Left ventricle myocardium inferior (tissue), 1 donor: Measurements from ENCODE around the gene DDX1. TPM values are rescaled to one million over a fixed set of nuclear protein-coding genes. Genes with fewer than 3 reads are reported as not detected.

Source experiments
- DNase-seq: peaks from one replicate; pipeline ENCODE4 v3.0.0-alpha.2; 2020
- H3K27ac ChIP-seq: fragments of 200-600 bp; replicated peaks from 2 replicates; pipeline ENCODE4 v1.8.0; 2021
- H3K27me3 ChIP-seq: fragments of 200-600 bp; 2 replicates; pipeline ENCODE4 v1.8.0; 2021; ENCODE audit warnings: low read depth
- H3K36me3 ChIP-seq: fragments of 200-600 bp; 2 replicates; pipeline ENCODE4 v1.8.0; 2021
- H3K4me1 ChIP-seq: fragments of 200-600 bp; 2 replicates; pipeline ENCODE4 v1.8.0; 2021
- H3K4me3 ChIP-seq: fragments of 200-600 bp; 2 replicates; pipeline ENCODE4 v1.8.0; 2021; ENCODE audit warnings: mild to moderate bottlenecking, moderate library complexity
- H3K9me3 ChIP-seq: fragments of 200-600 bp; replicated peaks from 2 replicates; pipeline ENCODE4 v1.8.0; 2021
- CTCF ChIP-seq: fragments of 200-600 bp; IDR thresholded peaks from 2 replicates; pipeline ENCODE4 v1.8.0; 2021; ENCODE audit warnings: antibody characterized with exemption, mild to moderate bottlenecking, borderline replicate concordance
- intact Hi-C: fragments of 100-400 bp; cut with micrococcal nuclease; formaldehyde crosslinking; loops from one replicate; pipeline ENCODE4 v1.11.0; 2022
- total RNA-seq: library from RNA; stranded (reverse); fragmentation: NEBNext Ultra II Directional; extraction: Animal tissue kit (Norgen Biotek cat#: 25700); gene quantifications from one replicate; pipeline ENCODE4 v1.2.1, GENCODE V29; 2021
- donor health status: DM: no; HTN: yes; CAD: no; lungs with severe emphysema.

The DDX1 gene
- total RNA-seq, 1 donor from 2014 or later = 156 TPM

DNA sequence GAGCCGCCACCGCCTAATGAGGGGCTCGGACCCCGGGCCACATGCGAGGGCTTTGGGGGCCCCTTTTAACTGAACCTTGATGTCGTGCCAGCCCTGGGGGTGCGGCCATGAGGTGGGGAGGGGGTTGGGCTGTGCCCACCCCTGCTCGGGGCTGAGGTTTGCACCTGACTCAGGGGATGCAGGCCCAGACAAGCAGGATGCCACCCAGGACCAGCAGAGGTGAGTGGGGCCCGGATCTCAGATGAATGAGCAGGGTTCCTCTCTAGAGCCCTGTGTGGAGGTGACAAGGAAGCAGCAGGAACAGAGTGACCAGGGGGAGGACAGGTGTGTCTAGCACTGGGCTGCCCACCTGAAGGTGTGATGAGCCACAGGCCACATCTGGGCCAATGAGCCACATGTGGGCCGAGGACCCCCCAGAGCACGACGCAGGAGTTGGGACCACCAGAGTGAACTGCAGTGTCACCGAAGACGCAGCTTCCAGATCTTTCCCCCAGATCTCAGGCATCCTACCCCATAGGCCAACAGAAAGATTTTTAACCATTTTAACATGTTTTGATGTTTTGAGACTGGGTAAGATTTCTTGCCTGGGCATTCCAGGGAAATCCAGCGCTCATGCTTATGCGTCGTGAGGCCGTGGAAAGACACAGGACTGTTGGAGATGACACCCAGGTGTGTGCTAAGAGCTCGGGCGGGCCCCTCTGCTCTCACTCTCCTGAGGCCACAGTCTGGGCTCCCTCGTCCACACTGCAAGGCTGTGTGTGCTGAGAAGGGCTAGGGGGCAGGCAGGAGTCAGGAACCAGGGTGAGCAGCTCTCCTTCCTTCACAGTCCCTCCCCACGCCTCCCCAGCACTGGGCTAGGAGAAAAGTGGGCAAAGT, 73.6 kb downstream of the DDX1 start:
- no peak for TF ChIP-seq CTCF

GRCh38 chr2:15665943-15666460, 74.3 kb downstream of the DDX1 start:
- Histone ChIP-seq H3K9me3 (no peaks in the 10 kb centered on the region), H3K4me3 (no peak overlapping the region), H3K36me3 (no peaks in the 10 kb centered on the region), H3K27me3 (no peaks in the 10 kb centered on the region), H3K4me1 (peaks cover 11% of the 10 kb centered on the region), H3K27ac (no peak overlapping the region)
- no peak for TF ChIP-seq CTCF
- intact Hi-C loops = no loop called here
- no peak for DNase-seq

More for the DNA sequence above, 73.6 kb downstream of the DDX1 start:
- intact Hi-C loops = no loop called here
- no peaks in the 10 kb centered on the region for H3K9me3 ChIP-seq
- DNase-seq = no peak
- H3K4me3 ChIP-seq = no peak overlapping the region
- H3K27me3 ChIP-seq = no peaks in the 10 kb centered on the region
- H3K36me3 ChIP-seq = no peaks in the 10 kb centered on the region
- H3K27ac ChIP-seq = no peak overlapping the region
- H3K4me1 ChIP-seq = peaks cover 11% of the 10 kb centered on the region

GRCh38 chr2:15666861-15667808, 75.5 kb downstream of the DDX1 start:
- Histone ChIP-seq H3K27ac (no peak overlapping the region), H3K4me3 (no peak overlapping the region)
- intact Hi-C loops = no loop called here

DNA sequence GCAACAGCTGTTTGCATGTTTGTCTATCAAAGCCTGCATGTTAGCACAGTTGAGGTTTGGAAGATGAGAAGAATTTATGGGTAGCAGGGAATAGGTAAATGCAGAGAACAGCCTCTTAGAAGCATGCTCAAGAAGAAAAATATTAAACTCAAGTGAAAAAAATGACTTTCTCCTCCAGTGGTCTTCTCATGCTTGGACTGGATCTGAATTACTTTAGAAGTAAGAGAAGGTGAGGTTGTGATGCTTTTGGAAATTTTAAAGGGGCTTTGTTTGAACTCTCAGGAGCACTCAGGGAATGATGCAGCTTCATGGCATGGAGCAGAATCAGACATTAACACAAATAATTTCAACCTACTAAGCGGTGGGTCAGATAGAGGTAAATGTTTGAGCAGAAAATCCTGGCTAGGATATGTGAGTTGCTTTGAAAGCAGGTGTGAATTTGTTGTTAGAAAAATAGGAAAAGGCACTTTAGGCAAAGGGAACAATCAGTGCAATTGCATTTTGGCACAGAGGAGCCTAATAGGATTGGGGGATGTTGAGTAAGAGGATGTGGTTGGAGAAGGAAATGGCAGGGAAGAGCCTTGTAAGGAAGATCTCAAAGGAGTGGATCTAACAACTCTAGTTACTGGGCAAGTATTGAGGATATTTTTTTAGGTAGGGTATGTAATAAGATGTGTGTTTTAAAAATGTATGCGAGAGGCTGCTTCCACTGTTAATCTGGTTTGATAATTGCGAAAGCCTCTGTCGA, 76.3 kb downstream of the DDX1 start:
- no peak for DNase-seq
- intact Hi-C loops = no loop called here
- Histone ChIP-seq H3K27me3 (peaks cover 6% of the 10 kb centered on the region), H3K9me3 (no peaks in the 10 kb centered on the region), H3K27ac (no peak overlapping the region), H3K4me3 (no peak overlapping the region), H3K36me3 (no peaks in the 10 kb centered on the region), H3K4me1 (peaks cover 11% of the 10 kb centered on the region)
- TF ChIP-seq CTCF = no peak

More at GRCh38 chr2:15666861-15667808, 75.5 kb downstream of the DDX1 start:
- H3K4me1 ChIP-seq = peaks cover 11% of the 10 kb centered on the region
- no peaks in the 10 kb centered on the region for H3K27me3 ChIP-seq
- H3K36me3 ChIP-seq = no peaks in the 10 kb centered on the region
- DNase-seq = no peak
- no peaks in the 10 kb centered on the region for H3K9me3 ChIP-seq
- no peak for TF ChIP-seq CTCF
